Measurements from ENCODE around the gene RBFA.

RBFA gene

DNA sequence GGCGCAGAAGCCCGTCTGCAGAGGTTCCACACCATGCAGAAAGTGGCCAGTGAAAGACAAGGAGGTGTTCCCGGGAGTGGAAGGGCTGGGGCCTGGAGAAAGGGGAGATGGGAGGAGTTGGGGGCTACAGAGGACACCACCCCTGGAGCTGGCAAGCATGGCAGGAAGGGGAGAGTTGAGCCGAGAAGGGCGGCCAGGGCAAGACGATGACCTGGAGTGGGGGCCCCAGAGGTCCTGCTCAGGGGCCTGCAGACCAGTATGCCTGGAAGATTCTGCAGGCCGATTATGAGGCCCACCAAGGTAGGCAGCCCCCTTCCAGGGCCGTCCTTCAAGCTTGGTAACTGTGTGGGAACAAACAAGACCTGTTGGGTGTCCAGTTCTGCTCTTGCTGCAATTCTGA, 33.1 kb downstream of the RBFA start (continued):
- TF ChIP-seq, protein P1, sequence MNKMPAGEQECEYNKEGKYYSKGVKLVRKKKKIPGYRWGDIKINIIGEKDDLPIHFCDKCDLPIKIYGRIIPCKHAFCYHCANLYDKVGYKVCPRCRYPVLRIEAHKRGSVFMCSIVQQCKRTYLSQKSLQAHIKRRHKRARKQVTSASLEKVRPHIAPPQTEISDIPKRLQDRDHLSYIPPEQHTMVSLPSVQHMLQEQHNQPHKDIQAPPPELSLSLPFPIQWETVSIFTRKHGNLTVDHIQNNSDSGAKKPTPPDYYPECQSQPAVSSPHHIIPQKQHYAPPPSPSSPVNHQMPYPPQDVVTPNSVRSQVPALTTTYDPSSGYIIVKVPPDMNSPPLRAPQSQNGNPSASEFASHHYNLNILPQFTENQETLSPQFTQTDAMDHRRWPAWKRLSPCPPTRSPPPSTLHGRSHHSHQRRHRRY (tag by site-specific recombination; IDR thresholded peaks at IDR 0.05): no peak
- TF ChIP-seq HOXA7 (CRISPR knock-in tag; IDR thresholded peaks at IDR 0.05; ENCODE audit: borderline replicate concordance) (no peak), ZNF544 (tag by site-specific recombination; IDR thresholded peaks at IDR 0.05) (no peak), ZNF302 (tag by site-specific recombination; IDR thresholded peaks at IDR 0.05; ENCODE audit: low read depth) (no peak), ZNF155 (tag by site-specific recombination; IDR thresholded peaks at IDR 0.05) (no peak), ZNF621 (tag by site-specific recombination; IDR thresholded peaks at IDR 0.05) (no peak), ZNF501 (tag by site-specific recombination; IDR thresholded peaks at IDR 0.05) (no peak), ZNF202 (tag by site-specific recombination; IDR thresholded peaks at IDR 0.05; ENCODE audit: borderline replicate concordance) (no peak), ZNF585B (tag by site-specific recombination; IDR thresholded peaks at IDR 0.05) (no peak), ZNF341 (tag by site-specific recombination; IDR thresholded peaks at IDR 0.05; ENCODE audit: low read depth) (no peak), ZNF146 (tag by site-specific recombination; IDR thresholded peaks at IDR 0.05) (no peak), ZNF433 (tag by site-specific recombination; IDR thresholded peaks at IDR 0.05; ENCODE audit: low read depth) (no peak)
- TF ChIP-seq, protein P2, sequence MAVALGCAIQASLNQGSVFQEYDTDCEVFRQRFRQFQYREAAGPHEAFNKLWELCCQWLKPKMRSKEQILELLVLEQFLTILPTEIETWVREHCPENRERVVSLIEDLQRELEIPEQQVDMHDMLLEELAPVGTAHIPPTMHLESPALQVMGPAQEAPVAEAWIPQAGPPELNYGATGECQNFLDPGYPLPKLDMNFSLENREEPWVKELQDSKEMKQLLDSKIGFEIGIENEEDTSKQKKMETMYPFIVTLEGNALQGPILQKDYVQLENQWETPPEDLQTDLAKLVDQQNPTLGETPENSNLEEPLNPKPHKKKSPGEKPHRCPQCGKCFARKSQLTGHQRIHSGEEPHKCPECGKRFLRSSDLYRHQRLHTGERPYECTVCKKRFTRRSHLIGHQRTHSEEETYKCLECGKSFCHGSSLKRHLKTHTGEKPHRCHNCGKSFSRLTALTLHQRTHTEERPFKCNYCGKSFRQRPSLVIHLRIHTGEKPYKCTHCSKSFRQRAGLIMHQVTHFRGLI (tag by site-specific recombination; IDR thresholded peaks at IDR 0.05): no peak
- TF ChIP-seq, protein P3, sequence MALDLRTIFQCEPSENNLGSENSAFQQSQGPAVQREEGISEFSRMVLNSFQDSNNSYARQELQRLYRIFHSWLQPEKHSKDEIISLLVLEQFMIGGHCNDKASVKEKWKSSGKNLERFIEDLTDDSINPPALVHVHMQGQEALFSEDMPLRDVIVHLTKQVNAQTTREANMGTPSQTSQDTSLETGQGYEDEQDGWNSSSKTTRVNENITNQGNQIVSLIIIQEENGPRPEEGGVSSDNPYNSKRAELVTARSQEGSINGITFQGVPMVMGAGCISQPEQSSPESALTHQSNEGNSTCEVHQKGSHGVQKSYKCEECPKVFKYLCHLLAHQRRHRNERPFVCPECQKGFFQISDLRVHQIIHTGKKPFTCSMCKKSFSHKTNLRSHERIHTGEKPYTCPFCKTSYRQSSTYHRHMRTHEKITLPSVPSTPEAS (tag by site-specific recombination; IDR thresholded peaks at IDR 0.05): no peak

DNA sequence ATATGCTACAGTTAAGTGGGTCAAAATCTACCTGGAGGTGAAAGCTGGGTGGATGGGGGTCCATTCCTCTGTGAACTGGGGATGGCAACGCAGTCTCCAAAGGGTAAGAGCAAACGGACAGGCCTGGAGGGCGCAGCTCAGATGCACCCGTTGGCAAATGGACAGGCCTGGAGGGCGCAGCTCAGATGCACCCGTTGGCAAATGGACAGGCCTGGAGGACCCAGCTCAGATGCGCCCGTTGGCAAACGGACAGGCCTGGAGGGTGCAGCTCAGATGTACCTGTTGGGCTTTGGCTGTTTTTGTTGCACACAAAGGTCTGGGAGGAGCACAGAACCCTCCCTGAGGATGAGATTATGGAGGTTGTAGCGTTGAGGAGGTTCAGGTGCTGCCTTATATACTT, 33.7 kb downstream of the RBFA start:
- Histone ChIP-seq H3K27ac (ENCODE audit: extremely low read depth, low read depth, low read length) (no peak overlapping the region), H3K9me3 (ENCODE audit: control insufficient read depth, insufficient read depth, low read depth, low read length) (no peaks in the 10 kb centered on the region), H3K4me3 (ENCODE audit: low read depth, low read length) (no peak overlapping the region), H3K36me3 (ENCODE audit: control insufficient read depth in 2 of 2, insufficient read depth in 1 of 2, low read length in 2 of 2) (no peaks in the 10 kb centered on the region), H3K4me1 (ENCODE audit: control insufficient read depth, insufficient read depth, low read length) (no peaks in the 10 kb centered on the region)
- POLR2A ChIA-PET: no interaction called here
- TF ChIP-seq REPIN1 (tag by site-specific recombination; IDR thresholded peaks at IDR 0.05; ENCODE audit: low read depth) (no peak), ZBTB17 (tag by site-specific recombination; IDR thresholded peaks at IDR 0.05) (no peak), ZNF335 (tag by site-specific recombination; conservative IDR thresholded peaks at IDR 0.05) (no peak), ZNF747 (tag by site-specific recombination; IDR thresholded peaks at IDR 0.05) (no peak), ZFP37 (tag by site-specific recombination; IDR thresholded peaks at IDR 0.05) (no peak)
- TF ChIP-seq, protein P4, sequence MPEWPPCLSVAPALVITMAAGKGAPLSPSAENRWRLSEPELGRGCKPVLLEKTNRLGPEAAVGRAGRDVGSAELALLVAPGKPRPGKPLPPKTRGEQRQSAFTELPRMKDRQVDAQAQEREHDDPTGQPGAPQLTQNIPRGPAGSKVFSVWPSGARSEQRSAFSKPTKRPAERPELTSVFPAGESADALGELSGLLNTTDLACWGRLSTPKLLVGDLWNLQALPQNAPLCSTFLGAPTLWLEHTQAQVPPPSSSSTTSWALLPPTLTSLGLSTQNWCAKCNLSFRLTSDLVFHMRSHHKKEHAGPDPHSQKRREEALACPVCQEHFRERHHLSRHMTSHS (tag by site-specific recombination; IDR thresholded peaks at IDR 0.05): no peak
- CTCF ChIA-PET: no interaction called here

DNA sequence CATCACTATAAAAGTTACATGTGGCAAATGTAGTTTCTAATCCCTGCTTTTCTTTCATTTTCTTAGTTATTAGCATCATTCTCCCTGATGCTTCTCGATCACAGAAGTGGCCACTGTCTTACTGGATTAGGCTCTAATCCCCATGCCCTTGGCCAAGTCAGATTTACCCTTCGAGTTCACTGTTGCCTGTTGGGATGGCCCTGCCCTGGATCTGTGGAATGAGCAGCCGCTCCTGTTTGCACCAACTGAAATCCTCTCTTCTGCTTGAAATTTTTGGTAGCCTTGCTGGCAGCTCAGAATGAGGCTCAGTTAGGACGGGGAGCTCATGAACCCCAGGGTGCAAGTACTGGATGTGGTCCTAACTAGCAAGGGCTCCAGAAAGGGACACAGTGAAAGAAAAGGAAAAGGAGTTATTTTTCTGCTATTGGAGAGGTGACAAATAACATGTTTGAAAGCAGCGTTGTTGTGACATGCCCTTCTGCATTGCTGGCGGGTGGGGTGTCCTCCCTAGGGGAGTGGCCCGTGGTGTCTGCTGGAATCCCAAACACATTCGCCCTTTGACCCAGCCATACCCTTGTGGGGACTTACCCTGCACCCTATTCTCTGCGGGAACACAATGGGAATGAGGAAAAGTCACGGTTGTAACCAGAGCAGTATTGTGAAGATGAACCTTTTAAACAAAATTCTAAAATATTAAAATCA, 34.5 kb downstream of the RBFA start:
- no peak overlapping the region for H3K4me3 ChIP-seq (ENCODE audit: low read depth, low read length)
- no peaks in the 10 kb centered on the region for H3K4me1 ChIP-seq (ENCODE audit: control insufficient read depth, insufficient read depth, low read length)
- TF ChIP-seq, protein P5, sequence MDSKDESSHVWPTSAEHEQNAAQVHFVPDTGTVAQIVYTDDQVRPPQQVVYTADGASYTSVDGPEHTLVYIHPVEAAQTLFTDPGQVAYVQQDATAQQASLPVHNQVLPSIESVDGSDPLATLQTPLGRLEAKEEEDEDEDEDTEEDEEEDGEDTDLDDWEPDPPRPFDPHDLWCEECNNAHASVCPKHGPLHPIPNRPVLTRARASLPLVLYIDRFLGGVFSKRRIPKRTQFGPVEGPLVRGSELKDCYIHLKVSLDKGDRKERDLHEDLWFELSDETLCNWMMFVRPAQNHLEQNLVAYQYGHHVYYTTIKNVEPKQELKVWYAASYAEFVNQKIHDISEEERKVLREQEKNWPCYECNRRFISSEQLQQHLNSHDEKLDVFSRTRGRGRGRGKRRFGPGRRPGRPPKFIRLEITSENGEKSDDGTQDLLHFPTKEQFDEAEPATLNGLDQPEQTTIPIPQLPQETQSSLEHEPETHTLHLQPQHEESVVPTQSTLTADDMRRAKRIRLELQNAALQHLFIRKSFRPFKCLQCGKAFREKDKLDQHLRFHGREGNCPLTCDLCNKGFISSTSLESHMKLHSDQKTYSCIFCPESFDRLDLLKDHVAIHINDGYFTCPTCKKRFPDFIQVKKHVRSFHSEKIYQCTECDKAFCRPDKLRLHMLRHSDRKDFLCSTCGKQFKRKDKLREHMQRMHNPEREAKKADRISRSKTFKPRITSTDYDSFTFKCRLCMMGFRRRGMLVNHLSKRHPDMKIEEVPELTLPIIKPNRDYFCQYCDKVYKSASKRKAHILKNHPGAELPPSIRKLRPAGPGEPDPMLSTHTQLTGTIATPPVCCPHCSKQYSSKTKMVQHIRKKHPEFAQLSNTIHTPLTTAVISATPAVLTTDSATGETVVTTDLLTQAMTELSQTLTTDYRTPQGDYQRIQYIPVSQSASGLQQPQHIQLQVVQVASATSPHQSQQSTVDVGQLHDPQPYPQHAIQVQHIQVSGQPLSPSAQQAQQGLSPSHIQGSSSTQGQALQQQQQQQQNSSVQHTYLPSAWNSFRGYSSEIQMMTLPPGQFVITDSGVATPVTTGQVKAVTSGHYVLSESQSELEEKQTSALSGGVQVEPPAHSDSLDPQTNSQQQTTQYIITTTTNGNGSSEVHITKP (tag by site-specific recombination; IDR thresholded peaks at IDR 0.05): no peak
- H3K9me3 ChIP-seq (ENCODE audit: control insufficient read depth, insufficient read depth, low read depth, low read length): no peaks in the 10 kb centered on the region
- ChIA-PET POLR2A (no interaction called here), CTCF (no interaction called here)
- no peaks in the 10 kb centered on the region for H3K36me3 ChIP-seq (ENCODE audit: control insufficient read depth in 2 of 2, insufficient read depth in 1 of 2, low read length in 2 of 2)
- H3K27ac ChIP-seq (ENCODE audit: extremely low read depth, low read depth, low read length): no peak overlapping the region
